B cell (primary cell): ENCODE results near the gene LHX2. TPM values are rescaled to one million over a fixed set of nuclear protein-coding genes. Genes with fewer than 3 reads are reported as not detected.

Experiments
- ATAC-seq: fragments of 200-7000 bp; cut with Tn5 transposase; one replicate; pipeline ENCODE4 v1.10.0; 2021; ENCODE audit warnings: low read depth, mild to moderate bottlenecking, moderate number of reproducible peaks, moderate library complexity
- CTCF ChIA-PET: fragments of 350-600 bp; sonication (Branson Sonifier 250); formaldehyde crosslinking; loops from one replicate; lab custom pipeline; 2021; ENCODE audit warnings: antibody characterized with exemption, inconsistent platforms; lab: Charles Lee
- POLR2A ChIA-PET: fragments of 350-600 bp; sonication (Branson Sonifier 250); formaldehyde crosslinking; loops from one replicate; lab custom pipeline; 2021; ENCODE audit warnings: antibody characterized with exemption; lab: Charles Lee
- DNase-seq: peaks from one replicate; pipeline ENCODE4 v3.0.0; 2013
- H2AFZ ChIP-seq: 2 replicates; pipeline ENCODE4 v1.6.1; 2012; ENCODE audit warnings: mild to moderate bottlenecking, low read depth, low read length; ENCODE audit not compliant: insufficient read depth, poor library complexity, severe bottlenecking
- H3K27ac ChIP-seq, 2 donors: 1 replicate in 1 of 2; 2 replicates in 1 of 2; pipeline ENCODE4 v1.5.1; 2012 to 2013; ENCODE audit warnings: low read length in 2 of 2, mild to moderate bottlenecking in 2 of 2, moderate library complexity in 1 of 2
- H3K27me3 ChIP-seq, 4 experiments: fragments of 200-600 bp in 1 of 4; sonication (generic) in 1 of 4; replicated peaks in 1 of 4; 1 replicate in 2 of 4; 2 replicates in 2 of 4; pipeline versions ENCODE4 v1.6.1 to v1.7.0; 2013 to 2016; ENCODE audit warnings: low read length in 3 of 4, mild to moderate bottlenecking in 2 of 4, mixed read lengths in 1 of 4, moderate library complexity in 1 of 4; ENCODE audit not compliant: insufficient read depth in 4 of 4, control insufficient read depth in 3 of 4; ENCODE audit errors: control extremely low read depth in 1 of 4
- H3K36me3 ChIP-seq, 2 experiments: replicated peaks in 1 of 2; 1 replicate in 1 of 2; 2 replicates in 1 of 2; pipeline versions ENCODE4 v1.6.1 to v1.7.1; 2013; ENCODE audit warnings: low read length in 1 of 2; ENCODE audit not compliant: insufficient read depth in 2 of 2, control insufficient read depth in 1 of 2; ENCODE audit errors: control extremely low read depth in 1 of 2, extremely low read depth in 1 of 2
- H3K4me1 ChIP-seq, 2 donors: fragments of 200-600 bp in 1 of 2; sonication (generic) in 1 of 2; 1 replicate in 1 of 2; 2 replicates in 1 of 2; pipeline versions ENCODE4 v1.5.1 to v1.6.1; 2013 to 2017; ENCODE audit warnings: low read length in 2 of 2; ENCODE audit not compliant: control insufficient read depth in 2 of 2, insufficient read depth in 2 of 2
- H3K4me2 ChIP-seq: replicated peaks from 2 replicates; pipeline ENCODE3; 2012; ENCODE audit warnings: mild to moderate bottlenecking, low read depth, low read length; ENCODE audit not compliant: poor library complexity, severe bottlenecking
- H3K4me3 ChIP-seq, 5 experiments: fragments of 200-600 bp in 1 of 5; sonication (generic) in 1 of 5; 1 replicate in 3 of 5; 2 replicates in 2 of 5; pipeline versions ENCODE4 v1.5.1 to v1.7.0; 2011 to 2016; ENCODE audit warnings: low read length in 4 of 5, mild to moderate bottlenecking in 4 of 5, low read depth in 2 of 5, control low read depth in 1 of 5, moderate library complexity in 1 of 5; ENCODE audit not compliant: insufficient read depth in 1 of 5; ENCODE audit errors: control extremely low read depth in 1 of 5, extremely low read depth in 1 of 5
- H3K79me2 ChIP-seq: fragments of 200-600 bp; sonication (generic); one replicate; pipeline ENCODE4 v1.6.0; 2016; ENCODE audit warnings: low read length; ENCODE audit not compliant: control insufficient read depth, insufficient read depth
- H3K9ac ChIP-seq: fragments of 200-600 bp; sonication (generic); 2 replicates; pipeline ENCODE4 v1.6.1; 2017; ENCODE audit warnings: mild to moderate bottlenecking, low read length, moderate library complexity
- H3K9me3 ChIP-seq, 3 donors: one replicate each; pipeline versions ENCODE4 v1.6.1 to v1.7.1; 2013; ENCODE audit warnings: low read length in 2 of 3; ENCODE audit not compliant: control insufficient read depth in 2 of 3, insufficient read depth in 1 of 3; ENCODE audit errors: control extremely low read depth in 1 of 3
- H4K20me1 ChIP-seq: 2 replicates; pipeline ENCODE4 v1.6.0; 2012; ENCODE audit warnings: mild to moderate bottlenecking, low read length; ENCODE audit not compliant: insufficient read depth, control insufficient read depth, poor library complexity, severe bottlenecking
- H3K27ac Mint-ChIP-seq: one replicate; pipeline ENCODE4 v1.8.0; 2021; ENCODE audit warnings: mixed read lengths
- H3K27me3 Mint-ChIP-seq: one replicate; pipeline ENCODE4 v1.8.0; 2021; ENCODE audit warnings: mixed read lengths
- H3K4me1 Mint-ChIP-seq: one replicate; pipeline ENCODE4 v1.8.0; 2021; ENCODE audit warnings: mixed read lengths
- H3K4me3 Mint-ChIP-seq: one replicate; pipeline ENCODE4 v1.8.0; 2021; ENCODE audit warnings: mixed read lengths
- H3K9me3 Mint-ChIP-seq: one replicate; pipeline ENCODE4 v1.8.0; 2022; ENCODE audit warnings: mixed read lengths; ENCODE audit not compliant: insufficient read depth
- CTCF ChIP-seq: fragments of 200-600 bp; IDR thresholded peaks from one replicate; pipeline ENCODE4 v1.8.0; 2022; ENCODE audit warnings: antibody characterized with exemption, mild to moderate bottlenecking
- EZH2 ChIP-seq: IDR thresholded peaks from 2 replicates; pipeline ENCODE4 v1.6.1; 2012; ENCODE audit warnings: borderline replicate concordance, low read depth, mild to moderate bottlenecking, moderate library complexity, low read length; ENCODE audit not compliant: insufficient read depth, poor library complexity, severe bottlenecking
- WGBS: methylation state at CpG from one replicate; pipeline ENCODE4 v1.1.5; 2013; ENCODE audit warnings: missing lambda C conversion rate; ENCODE audit not compliant: insufficient coverage; 5-methylcytosine and 5-hydroxymethylcytosine counted together
- intact Hi-C: fragments of 100-400 bp; cut with micrococcal nuclease; formaldehyde crosslinking; loops from one replicate; pipeline ENCODE4 v1.10.0; 2022
- polyA plus RNA-seq: library from polyadenylated mRNA; depleted of rRNA; stranded (reverse); fragments of >200 nt; gene quantifications from 2 replicates; pipeline ENCODE4 v1.2.3, GENCODE V29; 2012
- total RNA-seq, 2 donors: library from RNA; stranded (reverse); fragments of 120-200 nt in 1 of 2; gene quantifications; 1 replicate in 1 of 2; 2 replicates in 1 of 2; pipeline versions ENCODE4 v1.2.3 to v1.2.4, GENCODE V29; 2013 to 2022

The LHX2 gene
- total and polyA plus RNA-seq, 2 donors (not counting 1 experiment from before 2014, with no cell fraction given): 0.66 TPM; not detected in 1

- Histone ChIP-seq H2AFZ (no peak overlapping the region), H3K27ac (no peak overlapping the region), H3K4me3 (no peak overlapping the region), H3K4me2 (no peak overlapping the region), H3K79me2 (no peaks in the 10 kb centered on the region), H3K9ac (no peak overlapping the region), H3K4me1 (peaks cover 54 to 70% of the 10 kb centered on the region in 2 donors), H3K9me3 (peaks cover 0 to 72% (median 11%) of the 10 kb centered on the region in 3 donors), H3K27me3 (peaks cover 0 to 99% (median 88%) of the 10 kb centered on the region in 4 experiments), H4K20me1 (no peaks in the 10 kb centered on the region), H3K36me3 (no peaks in the 10 kb centered on the region)
- Mint-ChIP-seq H3K27ac (peak overlapping the region; percentile 47), H3K9me3 (no peaks in the 10 kb centered on the region), H3K4me1 (peaks cover 46% of the 10 kb centered on the region), H3K27me3 (peaks cover 77% of the 10 kb centered on the region), H3K4me3 (no peak overlapping the region)
- TF ChIP-seq CTCF (no peak), EZH2 (no peak)
- 17% methylated on average over 11 of the region's 15 CpGs for WGBS
- no peak for ATAC-seq
- POLR2A ChIA-PET: no interaction called here
- intact Hi-C loops: loop anchor here (1.0 kb wide), 1 partner anchor 14 kb away; no protein-coding TSS in a partner anchor
- CTCF ChIA-PET: interaction anchor here (1.2 kb wide), 1 partner anchor 20 kb away, joined by 5 read pairs; no protein-coding TSS in a partner anchor
- no peak for DNase-seq
Measured at GRCh38 chr9:124019771-124020519, 8.4 kb downstream of the LHX2 start.
